HG03354 (cell line): ENCODE data around the gene MARS2.
"Not testable (repeated sequence)": the region's sequence is repeated elsewhere in the genome, so short reads cannot be mapped to it uniquely, and the experiment has no call there.

Experiments used
- ATAC-seq: cut with Tn5 transposase; IDR thresholded peaks from one replicate; pipeline ENCODE4 v1.9.1; 2021; ENCODE audit warnings: mild to moderate bottlenecking; ENCODE audit not compliant: unreplicated experiment, poor library complexity, severe bottlenecking

The MARS2 gene

DNA sequence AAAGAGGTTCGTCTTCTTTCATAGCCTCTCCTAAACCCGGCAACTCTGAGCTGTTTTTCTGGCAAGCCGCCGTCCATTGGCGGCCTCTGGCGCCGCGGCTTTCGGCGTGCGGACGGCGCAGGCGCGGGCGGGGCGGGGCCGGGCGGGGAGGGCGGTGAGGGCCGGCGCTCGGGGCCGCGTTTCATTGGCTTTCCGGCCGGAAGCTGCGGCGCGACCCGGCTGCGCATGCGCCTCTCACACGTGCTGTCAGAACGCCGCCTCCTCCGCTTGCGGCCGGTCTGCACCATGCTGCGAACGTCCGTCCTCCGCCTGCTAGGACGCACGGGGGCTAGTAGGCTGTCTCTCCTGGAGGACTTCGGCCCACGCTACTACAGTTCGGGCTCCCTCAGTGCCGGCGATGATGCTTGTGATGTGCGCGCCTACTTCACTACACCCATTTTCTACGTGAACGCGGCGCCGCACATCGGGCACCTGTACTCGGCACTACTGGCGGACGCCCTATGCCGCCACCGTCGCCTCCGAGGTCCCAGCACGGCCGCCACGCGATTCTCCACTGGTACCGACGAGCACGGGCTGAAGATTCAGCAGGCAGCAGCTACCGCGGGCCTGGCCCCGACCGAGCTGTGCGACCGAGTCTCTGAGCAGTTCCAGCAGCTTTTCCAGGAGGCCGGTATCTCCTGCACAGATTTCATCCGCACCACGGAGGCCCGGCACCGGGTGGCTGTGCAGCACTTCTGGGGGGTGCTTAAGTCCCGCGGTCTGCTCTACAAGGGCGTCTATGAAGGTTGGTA lies at the start of gene MARS2:
TSS of gene MARS2 (plus strand) at position 249 of the 791 bp plus-strand sequence. CDS start at position 286, 37 bp downstream.
- ATAC-seq, result peak; percentile 87

DNA sequence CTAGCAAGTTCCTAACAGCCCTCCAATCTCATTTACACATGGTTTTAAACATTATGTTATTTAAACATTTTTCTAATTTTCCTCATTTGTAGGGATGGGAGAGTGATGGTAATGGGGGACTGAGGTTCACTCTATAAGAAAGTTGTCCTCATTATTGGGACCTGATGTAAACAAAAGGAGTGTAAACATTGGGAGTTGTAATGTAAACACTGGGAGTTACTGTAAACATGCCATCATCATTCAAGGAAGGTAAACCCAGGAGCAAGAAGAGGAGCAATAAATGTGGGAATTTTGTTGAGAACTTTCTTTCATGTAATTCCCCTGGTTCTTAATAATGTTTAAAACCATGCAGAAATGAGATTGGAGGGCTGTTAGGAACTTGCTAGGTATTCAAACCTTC lies 47.6 kb upstream of the MARS2 start:
- no peak for ATAC-seq

DNA sequence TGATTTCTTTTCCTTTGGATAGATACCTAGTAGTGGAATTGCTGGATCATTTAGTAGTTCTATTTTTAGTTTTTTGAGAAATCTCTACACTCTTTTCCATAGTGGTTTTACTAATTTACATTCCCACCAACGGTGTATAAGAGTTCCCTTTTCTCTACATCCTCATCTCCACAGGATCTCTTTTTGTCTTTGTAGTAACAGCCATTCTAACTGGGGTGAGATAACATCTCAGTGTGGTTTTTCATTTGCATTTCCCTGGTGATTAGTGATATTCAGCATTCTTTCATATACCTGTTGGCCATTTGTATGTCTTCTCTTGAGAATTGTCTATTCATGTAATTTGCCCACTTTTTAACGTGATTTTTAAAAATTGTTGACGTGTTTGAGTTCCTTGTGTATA lies 43.5 kb upstream of the MARS2 start:
- ATAC-seq, result no peak

DNA sequence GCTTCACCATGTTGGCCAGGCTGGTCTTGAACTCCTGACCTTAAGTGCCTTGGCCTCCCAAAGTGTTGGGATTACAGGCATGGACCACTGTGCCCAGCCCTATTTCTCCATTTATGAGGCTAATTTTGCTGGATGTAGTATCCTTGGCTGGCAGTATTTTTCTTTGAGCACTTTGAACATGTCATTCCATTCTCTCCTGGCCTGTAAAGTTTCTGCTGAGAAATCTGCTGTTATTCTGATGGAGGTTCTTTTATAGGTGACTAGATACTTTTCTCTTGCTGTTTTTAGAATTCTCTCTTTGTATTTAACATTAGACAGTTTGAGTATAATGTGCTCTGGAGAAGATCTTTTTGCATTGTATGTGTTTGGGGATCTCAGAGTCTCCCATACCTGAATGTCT lies 38.9 kb upstream of the MARS2 start:
- ATAC-seq, result no peak

DNA sequence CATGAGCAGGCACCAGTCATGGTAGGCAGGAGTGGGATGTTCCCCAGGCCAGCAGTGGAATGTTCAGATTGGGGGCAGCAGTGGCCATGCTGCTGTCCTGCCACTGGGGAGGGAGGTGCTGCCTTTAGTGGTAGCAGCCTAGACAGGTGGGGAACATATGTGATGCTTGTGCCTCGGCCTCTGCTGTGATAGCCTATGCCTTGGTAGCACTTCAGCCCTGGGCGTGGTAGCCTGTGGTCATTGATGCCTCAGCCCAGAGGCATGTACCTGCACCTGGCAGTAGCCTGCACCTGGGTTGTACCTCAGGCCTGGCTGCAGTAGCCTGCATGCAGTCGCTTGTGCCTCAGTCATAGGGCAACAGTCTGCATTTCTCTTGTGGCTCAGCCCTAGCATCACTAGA lies 36.9 kb upstream of the MARS2 start:
- no peak for ATAC-seq

DNA sequence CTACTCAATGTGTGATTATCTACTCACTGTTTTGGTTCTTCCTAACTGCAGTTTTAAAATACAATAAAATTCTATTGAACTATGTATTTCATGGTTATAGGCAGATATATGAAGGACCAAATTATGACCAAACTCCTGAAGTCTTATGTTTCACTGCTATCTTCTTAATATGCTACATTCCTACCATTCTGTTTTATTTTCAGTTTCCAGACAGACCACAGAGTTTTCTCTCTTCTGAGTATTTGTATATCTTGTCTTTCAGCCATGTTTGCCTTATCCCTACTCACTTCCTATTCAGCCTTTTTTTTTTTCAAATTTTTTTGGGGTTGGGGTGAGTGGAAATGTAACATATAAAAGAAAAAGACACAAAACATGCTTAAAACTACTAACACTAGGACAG lies 36.1 kb upstream of the MARS2 start:
- ATAC-seq, result peak; percentile 49

DNA sequence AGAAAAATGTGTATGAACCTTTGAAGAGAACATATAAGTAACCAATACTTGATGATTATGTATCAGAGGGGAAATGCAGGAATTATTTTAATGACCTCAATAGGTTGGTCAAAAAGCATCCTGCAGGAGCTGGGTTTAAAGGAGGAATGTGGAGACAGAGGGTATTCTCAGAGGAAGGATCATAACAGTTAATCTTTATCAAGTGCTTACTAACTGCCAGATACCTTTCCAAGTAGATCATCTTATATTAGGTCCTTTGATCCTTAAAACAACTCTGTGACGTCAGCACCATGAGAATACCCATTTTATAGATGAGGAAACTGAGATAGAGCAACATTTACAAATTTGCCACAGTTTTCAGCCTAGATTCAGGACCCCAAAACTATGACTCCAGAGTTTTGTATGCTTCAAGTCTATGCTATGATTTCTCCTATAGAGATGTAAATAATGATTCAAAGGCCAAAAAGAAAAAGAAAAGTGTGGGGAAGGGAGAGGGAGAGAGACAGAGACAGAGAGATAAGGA lies 32.7 kb upstream of the MARS2 start:
- no peak for ATAC-seq

DNA sequence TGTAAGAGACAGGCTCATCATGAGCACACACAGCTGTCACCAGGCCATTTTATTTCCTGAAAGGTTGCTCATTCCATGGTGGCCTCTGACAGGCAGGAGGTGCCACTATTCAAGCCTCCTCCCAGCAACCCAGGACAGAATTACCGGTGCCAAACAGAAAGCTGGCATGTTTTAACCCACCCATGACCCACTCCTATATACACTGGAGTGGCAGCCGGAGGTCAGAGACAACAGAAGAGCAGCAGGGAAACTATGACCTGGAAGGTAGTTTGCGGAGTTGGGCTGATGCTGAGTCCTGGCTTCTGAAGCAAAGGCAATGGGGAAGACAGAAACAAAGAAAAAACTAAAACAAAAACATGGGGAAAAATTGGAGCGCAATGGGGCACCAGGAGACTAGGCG lies 32.1 kb upstream of the MARS2 start:
- ATAC-seq, result no peak

DNA sequence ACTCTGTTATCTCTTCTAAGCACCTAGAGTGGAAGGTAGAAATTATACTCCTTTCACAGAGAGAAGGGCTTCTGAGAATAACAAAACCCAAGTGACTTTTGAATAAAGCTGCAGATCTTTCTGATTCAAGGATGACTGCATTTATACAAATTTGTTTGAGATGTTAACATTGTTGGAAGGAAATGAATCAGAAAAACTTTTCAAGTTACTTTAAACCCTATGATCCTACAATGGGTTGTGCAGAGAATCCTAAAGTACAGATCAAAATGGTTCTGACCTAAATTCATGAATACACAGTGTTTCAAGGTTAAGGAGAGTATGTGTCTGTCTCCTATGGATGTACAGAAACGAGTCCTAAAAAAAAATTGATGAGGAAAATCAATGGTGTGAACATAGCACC lies 31.6 kb upstream of the MARS2 start:
- no peak for ATAC-seq

DNA sequence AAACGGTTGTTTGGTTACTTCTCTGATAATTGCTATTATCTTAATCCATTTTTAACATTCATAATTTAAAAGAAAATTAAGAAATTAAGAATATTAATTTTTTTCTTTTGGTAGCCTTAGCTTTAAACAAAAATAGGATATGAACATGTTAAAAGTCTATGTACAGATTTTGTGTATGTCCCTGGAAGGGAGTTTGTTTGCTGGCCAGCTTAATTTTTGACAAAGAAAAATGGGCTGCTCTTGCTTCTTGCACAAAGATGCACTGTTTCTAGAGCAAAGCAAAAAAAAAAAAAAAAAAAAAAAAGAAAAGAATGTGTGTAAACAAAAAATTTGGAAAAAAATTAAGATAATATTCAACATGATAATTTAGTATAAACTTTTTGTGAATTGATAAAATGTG lies 31.1 kb upstream of the MARS2 start:
- no peak for ATAC-seq

DNA sequence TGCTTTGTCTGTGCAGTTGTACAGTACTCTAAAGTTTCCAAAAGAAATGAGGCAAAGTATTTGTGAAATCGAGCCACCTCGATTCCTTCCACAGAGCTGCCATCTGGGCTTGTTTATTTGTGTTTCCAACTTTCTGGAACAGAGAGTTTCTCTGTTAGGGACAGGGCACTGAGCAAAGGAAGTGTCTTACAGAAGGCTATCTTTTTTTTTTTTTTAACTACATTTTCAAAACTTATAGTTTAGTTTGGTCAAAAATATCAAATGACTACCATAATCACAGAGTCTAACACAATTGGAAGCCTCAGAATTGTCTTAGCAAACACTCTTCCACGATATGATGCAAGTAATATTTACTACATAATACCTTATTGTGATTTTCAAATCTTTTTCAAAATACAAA lies 30.6 kb upstream of the MARS2 start:
- ATAC-seq, result no peak

DNA sequence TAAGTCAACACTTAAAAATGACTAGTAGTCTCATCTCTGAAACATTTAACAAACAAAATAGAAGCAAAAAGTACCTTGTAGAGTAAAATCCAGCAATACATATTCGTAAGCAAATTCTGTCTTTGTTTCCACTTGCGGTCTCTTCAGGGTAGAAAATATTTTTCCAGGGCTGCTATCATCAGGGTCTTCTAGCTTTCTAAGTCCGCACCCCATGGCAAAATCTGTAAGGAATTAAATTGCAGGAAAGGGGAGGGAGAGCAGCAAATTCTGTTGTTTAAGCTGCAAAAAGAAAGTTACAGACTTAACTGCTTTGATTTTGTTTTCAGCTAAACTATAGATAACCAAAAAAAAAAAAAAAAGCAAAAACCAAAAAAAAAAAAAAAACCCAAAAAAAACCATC lies 29.9 kb upstream of the MARS2 start, which contains the start of gene RFTN2:
TSS of gene RFTN2 (minus strand) at position 342 of the 400 bp plus-strand sequence. CDS start at position 213, 129 bp downstream.
- ATAC-seq, result no peak

DNA sequence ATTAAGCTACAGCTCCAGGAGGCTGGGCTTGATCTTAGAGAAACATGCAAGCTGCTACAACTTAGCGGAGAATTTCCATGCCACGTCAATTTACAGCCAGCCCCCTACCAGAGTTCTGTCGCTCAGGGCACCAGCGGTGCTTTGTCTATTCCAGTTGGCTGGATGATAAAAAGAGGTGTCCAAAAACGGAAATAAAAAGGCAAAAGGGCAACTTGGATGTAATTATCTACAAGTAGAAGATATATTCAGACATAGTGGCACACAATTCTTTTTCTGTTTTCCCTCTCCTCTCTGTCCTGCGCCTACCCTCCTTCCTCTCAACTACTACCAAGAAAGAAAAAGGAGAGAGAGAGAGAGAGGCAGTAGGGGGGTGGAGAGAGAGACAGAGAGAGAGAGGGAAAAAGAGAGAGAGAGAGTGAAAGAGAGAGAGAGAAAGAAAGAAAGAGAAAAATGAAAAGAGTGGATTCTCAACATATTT lies 29.4 kb upstream of the MARS2 start:
- no peak for ATAC-seq

DNA sequence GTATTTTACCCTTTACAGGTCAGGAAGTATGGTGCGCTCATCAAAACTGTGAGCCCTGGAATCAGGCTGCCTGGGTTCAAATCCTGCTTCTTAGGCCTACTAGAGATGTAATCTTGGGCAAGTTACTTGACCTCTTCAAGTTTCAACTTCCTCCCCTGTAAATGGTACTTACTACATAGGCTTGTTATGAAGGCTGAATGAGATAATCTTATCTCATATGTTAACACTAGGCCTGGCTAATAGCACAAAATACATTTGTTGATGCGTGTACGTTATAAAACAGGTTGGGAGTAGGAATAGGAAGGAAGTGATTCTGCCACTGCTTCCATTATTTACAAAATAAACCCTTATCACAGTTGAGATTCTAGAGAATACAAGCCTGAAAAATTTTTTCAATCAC lies 28.1 kb upstream of the MARS2 start:
- no peak for ATAC-seq

DNA sequence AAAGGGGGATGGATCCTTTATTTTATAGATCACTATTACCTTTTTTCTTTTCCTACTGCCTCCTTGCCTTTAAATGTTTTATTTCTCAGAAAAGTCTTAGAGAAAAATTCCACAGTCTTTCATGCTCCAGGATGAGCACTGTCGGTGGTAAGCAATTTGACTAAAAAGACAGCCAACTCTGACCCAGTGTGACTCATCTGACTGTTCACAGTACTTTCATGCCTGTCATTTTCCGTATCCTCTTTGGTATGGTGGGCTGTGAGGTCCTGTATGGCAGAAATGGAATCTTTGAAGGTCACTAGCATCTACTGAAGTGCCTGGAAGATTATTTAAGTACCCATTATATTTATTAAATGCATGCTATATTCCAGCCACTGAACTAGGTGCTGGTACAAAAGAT lies 27.7 kb upstream of the MARS2 start:
- no peak for ATAC-seq

DNA sequence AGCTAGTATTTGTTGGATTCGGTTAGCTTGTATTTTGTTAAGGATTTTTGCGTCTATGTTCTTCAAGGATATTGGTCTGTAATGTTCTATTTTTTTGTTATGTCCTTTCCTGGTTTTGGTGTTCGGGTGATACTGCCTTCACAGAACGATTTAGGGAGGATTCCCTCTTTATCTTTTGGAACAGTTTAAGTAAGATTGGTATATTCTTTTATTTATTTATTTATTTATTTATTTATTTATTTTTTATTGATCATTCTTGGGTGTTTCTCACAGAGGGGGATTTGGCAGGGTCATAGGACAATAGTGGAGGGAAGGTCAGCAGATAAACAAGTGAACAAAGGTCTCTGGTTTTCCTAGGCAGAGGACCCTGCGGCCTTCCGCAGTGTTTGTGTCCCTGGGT lies 10.0 kb upstream of the MARS2 start:
- ATAC-seq, result not testable (repeated sequence)

DNA sequence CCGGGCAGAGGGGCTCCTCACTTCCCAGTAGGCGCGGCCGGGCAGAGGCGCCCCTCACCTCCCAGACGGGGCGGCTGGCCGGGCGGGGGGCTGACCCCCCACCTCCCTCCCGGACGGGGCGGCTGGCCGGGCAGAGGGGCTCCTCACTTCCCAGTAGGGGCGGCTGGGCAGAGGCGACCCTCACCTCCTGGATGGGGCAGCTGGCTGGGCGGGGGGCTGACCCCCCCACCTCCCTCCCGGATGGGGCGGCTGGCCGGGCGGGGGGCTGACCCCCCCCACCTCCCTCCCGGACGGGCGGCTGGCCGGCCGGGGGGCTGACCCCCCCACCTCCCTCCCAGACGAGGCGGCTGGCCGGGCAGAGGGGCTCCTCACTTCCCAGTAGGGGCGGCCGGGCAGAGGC lies 9.2 kb upstream of the MARS2 start:
- not testable (repeated sequence) for ATAC-seq

DNA sequence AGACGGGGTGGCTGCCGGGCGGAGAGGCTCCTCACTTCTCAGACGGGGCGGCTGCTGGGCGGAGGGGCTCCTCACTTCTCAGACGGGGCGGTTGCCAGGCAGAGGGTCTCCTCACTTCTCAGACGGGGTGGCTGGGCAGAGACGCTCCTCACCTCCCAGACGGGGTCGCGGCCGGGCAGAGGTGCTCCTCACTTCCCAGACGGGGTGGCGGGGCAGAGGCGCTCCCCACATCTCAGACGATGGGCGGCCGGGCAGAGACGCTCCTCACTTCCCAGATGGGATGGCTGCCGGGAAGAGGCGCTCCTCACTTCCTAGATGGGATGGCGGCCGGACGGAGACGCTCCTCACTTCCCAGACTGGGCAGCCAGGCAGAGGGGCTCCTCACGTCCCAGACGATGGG lies 8.6 kb upstream of the MARS2 start:
- not testable (repeated sequence) for ATAC-seq

DNA sequence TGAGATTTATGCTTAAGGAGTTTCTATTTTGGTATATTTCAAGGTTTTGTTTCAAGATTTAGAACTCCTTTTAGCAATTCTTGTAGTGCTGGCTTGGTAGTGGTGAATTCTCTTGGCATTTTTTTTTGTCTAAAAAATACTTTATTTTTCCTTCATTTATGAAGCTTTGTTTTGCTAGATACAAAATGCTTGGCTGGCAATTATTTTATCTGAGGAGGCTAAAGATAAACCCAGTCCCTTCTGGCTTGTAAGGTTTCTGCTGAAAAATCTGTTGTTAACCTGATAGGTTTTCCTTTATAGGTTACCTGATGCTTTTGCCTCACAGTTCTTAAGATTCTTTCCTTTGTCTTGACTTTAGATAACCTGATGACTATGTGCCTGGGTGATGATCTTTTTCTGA lies 5.4 kb upstream of the MARS2 start:
- not testable (repeated sequence) for ATAC-seq

DNA sequence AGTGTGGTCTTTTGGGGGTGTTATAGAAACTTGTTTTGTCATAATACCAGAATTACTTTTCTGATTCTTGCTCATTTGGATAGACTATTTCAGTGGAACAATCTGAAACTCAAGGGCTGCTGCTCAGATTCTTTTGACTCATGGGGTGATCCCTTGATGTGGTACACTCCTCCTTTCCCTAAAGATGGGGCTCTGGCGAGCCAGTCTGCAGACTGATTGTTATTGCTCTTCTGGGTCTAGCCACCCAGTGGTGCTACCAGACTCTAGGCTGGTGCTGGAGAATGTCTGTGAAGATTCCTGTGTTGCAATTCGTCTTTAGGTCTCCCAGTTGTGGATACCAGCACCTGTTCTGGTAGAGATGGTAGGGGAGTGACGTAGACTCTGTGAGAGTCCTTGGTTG lies 4.2 kb upstream of the MARS2 start:
- no peak for ATAC-seq

DNA sequence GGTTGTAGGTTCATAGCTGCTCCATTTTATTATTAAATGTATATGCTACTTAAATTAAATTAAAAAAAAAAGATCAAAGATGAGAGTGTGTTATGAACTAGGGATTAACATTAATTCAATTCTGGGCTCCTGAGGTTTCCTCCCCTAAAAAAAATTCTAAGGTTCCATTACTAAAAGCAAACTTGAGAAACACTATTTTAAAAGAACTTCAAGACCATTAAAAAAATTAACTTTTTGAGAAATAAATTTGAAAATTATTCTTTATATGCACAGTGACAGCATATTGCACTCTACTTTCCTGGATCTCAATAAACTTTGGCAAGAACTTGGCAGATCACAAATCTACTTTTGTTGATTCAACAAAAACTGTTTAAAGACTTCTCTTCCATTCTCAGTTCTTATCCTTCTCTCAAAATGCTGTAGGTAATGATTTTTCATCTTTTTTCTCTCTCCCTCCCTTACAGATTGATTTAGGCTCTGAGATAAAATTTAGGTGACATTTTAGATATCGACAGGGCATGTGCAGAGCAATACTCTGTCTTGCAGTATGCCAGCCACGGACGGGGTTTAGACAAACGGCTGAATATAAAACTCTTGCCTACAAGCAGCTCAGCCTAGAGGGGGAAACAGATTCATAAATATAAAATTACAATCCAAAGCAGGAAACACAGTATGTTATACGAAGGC lies 592 bp upstream of the MARS2 start:
- ATAC-seq, result peak; percentile 43
